HAP-1 (cell line): ENCODE results near the gene GAS2L1.

ENCODE experiments used
- DNase-seq, 2 experiments: peaks; one replicate each; pipeline ENCODE4 v3.0.0-alpha.2; 2016 to 2020; ENCODE audit warnings: low spot score in 2 of 2
- H3K27me3 ChIP-seq: fragments of 250-450 bp; sonication (Bioruptor Pico); 2 replicates; pipeline ENCODE4 v1.5.1; 2020; ENCODE audit warnings: low read depth, mild to moderate bottlenecking, moderate library complexity
- H3K36me3 ChIP-seq: fragments of 250-450 bp; sonication (Bioruptor Pico); replicated peaks from 2 replicates; pipeline ENCODE4 v1.5.1; 2020; ENCODE audit warnings: mild to moderate bottlenecking
- H3K4me1 ChIP-seq: fragments of 250-450 bp; sonication (Bioruptor Pico); 2 replicates; pipeline ENCODE4 v1.5.1; 2020; ENCODE audit warnings: mild to moderate bottlenecking
- H3K4me3 ChIP-seq: fragments of 250-450 bp; sonication (Bioruptor Pico); 2 replicates; pipeline ENCODE4 v1.5.1; 2020; ENCODE audit warnings: mild to moderate bottlenecking, moderate library complexity
- H3K9me3 ChIP-seq: fragments of 250-450 bp; sonication (Bioruptor Pico); 2 replicates; pipeline ENCODE4 v1.5.1; 2020; ENCODE audit warnings: mild to moderate bottlenecking, moderate library complexity
- in situ Hi-C: fragments of 300-500 bp; cut with MboI; formaldehyde crosslinking; loops from 3 replicates; pipeline ENCODE4 v1.14.3; 2020; ENCODE audit warnings: low sequenced_read_pairs, inconsistent platforms, mixed read lengths

GAS2L1 gene

DNA sequence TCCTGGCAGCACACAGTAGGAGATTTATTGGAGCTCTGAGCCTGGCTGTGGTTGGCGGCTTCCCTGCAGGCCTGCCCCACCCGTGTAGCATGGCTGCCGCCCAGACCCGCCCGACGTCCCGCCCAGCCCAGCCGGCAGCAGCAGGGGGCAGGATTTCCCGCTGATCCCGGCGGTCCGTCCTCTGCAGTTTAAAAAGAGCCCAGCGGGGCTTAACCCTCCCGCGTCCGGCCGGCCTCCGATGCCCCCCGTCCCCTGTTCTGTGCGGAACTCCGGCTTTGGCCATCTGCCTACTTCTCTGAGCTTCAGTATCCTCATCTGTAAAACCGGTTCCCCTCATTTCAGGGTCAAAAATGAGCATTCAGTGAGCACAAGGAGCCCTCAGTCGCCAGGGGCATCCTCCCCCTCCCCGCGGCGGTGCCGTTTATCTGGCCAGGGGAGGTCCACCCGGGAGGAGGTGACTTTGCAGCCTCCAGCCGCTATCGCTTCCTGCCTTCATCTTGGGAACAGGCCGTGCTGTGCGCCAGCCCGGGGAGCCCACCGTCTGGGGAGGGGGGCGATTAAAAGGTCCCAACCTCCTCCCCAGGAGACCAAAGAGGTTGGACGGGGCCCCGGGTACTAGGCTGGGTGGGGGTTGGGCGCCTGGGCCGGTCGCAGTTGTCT lies at the start of gene GAS2L1:
Gene GAS2L1, plus strand, starts transcription at position 476 of the 660 bp plus-strand sequence. CDS start 1,456 bp downstream, outside the sequence.
- no peaks in the 10 kb centered on the region for H3K27me3 ChIP-seq
- in situ Hi-C loops: no loop called here
- peak within 1 kb of the TSS; percentile 64 for H3K4me3 ChIP-seq
- no peaks in the 10 kb centered on the region; the same call in none of the 2 replicates for H3K36me3 ChIP-seq
- H3K9me3 ChIP-seq: no peaks in the 10 kb centered on the region
- H3K4me1 ChIP-seq: peaks cover 10% of the 10 kb centered on the region; the same call in 1 of the 2 replicates
- DNase-seq: peak; percentile 72 to 92

DNA sequence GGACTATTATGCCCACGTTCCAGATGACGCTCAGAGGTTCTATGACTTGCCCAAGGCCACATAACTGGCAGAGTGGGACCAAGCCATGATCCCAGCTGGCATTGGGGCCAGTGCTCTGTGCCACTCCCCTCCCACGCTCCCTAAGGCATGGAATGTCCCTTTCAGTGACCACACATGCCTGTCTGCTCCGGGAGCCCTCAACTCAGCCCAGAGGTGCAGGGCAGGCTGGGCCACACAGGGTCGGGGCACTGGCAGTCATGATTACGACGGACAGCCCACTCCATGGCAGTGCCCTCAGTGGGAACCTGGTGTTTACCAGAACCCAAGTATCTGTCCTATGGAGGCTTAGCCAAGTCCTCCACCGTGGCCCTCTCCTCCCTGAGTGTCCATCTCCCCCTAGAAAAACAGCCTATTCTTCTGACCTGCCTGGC lies 48.7 kb upstream of the GAS2L1 start:
- DNase-seq: no peak
- in situ Hi-C loops: no loop called here
- Histone ChIP-seq H3K9me3 (no peaks in the 10 kb centered on the region), H3K4me3 (no peak overlapping the region), H3K27me3 (no peaks in the 10 kb centered on the region), H3K36me3 (peaks cover 13% of the 10 kb centered on the region), H3K4me1 (no peaks in the 10 kb centered on the region)

DNA sequence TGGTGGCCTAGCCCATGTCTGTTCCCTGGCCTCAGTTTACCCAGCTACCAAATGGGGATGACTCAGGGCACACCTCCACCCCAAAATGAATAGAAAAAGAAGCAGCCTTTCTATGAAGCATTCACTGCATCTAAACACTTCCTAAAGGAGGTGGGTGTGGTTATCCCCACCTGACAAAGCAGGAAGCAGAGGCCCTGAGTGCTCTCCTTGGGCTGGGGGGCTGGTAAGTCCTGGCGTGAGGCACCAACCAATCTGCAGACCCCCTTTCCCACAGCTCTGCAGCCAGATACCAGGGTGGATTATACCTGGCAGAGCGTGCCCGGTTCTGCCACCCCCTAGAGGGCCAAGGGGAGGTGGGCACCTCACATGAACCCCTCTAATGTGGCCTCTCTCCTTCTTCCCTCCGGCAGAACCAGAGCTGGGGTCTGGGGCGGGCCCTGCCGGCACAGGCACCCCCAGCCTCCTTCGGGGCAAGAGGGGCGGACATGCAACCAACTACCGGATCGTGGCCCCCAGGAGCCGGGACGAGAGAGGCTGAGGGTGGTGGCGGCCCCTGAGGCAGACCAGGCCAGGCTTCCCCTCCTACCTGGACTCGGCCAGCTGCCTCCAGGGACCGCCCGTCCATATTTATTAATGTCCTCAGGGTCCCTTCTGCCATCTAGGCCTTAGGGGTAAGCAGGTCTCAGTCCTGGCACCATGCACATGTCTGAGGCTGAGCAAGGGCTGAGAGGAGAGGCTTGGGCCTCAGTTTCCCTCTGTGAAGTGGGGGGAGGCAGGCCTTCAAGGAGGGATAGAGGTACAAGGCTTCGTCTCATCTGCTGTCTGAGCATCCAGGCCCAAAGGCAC lies 47.8 kb upstream of the GAS2L1 start:
- in situ Hi-C loops: no loop called here
- no peaks in the 10 kb centered on the region for H3K9me3 ChIP-seq
- peaks cover 15% of the 10 kb centered on the region for H3K36me3 ChIP-seq
- no peak for DNase-seq
- H3K27me3 ChIP-seq: no peaks in the 10 kb centered on the region
- no peak overlapping the region for H3K4me3 ChIP-seq
- no peaks in the 10 kb centered on the region for H3K4me1 ChIP-seq

DNA sequence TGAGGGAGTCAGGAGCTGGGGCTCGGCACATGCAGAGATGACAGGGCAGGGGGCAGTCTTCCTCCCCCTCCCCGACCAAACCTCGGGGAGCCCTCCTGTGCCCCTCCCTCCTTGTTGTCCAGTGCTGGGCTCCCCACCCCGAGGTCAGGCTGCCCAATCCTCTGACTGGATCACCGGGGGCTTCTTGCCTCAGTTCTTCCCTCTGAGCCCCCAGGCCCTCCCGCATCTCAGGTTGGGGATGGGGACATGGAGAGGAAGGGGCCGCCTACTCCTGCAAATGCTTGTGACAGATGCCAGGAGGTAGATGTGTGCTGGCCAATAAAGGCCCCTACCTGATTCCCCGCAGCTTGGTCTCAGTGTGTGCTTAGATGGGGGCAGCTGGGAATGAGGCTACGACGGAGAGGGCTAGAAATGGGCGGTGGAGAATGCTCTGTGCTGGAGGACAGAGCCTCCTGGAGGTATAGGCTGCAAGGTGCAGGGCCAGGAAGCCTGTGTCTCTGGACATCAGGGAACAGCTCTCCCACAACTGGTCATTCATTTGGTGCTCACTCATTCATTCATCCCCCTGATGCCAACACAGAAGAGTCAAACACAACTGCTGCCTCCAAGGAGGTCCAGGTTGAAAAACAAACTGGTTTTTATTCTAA lies 47.1 kb upstream of the GAS2L1 start:
- Histone ChIP-seq H3K27me3 (no peaks in the 10 kb centered on the region), H3K4me1 (no peaks in the 10 kb centered on the region), H3K9me3 (no peaks in the 10 kb centered on the region), H3K4me3 (no peak overlapping the region), H3K36me3 (peaks cover 22% of the 10 kb centered on the region)
- in situ Hi-C loops: no loop called here
- DNase-seq: peak in 1 of 2 experiments; percentile 39

DNA sequence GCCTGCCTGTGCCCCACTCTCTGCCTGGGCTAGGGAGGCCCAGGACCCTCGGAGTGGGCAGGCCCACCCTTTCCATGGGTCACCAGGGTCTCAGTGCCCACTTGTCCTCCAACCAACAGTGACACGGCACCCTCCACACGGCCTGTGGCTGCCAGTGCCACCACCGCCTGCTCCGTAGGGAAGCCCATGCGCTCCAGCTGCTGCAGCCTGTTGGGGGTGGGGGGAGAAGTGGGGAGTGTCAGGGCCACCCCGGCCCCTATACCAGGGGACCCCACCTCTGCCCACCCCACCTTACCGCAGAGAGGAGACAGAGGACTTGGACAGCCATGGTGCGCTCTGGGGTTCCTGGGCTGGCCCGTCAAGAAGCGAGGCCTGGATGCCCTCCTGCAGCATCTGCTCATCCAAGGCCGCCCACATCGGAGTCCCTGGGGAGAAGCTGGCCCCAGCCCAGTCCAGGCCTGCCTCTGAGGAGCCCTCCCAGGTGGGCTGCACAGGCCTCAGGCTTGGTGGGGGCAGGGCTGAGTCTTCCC lies 46.4 kb upstream of the GAS2L1 start:
- in situ Hi-C loops: no loop called here
- Histone ChIP-seq H3K4me3 (no peak overlapping the region), H3K4me1 (no peaks in the 10 kb centered on the region), H3K9me3 (no peaks in the 10 kb centered on the region), H3K36me3 (peaks cover 29% of the 10 kb centered on the region), H3K27me3 (no peaks in the 10 kb centered on the region)
- DNase-seq: peak in 1 of 2 experiments; percentile 18

DNA sequence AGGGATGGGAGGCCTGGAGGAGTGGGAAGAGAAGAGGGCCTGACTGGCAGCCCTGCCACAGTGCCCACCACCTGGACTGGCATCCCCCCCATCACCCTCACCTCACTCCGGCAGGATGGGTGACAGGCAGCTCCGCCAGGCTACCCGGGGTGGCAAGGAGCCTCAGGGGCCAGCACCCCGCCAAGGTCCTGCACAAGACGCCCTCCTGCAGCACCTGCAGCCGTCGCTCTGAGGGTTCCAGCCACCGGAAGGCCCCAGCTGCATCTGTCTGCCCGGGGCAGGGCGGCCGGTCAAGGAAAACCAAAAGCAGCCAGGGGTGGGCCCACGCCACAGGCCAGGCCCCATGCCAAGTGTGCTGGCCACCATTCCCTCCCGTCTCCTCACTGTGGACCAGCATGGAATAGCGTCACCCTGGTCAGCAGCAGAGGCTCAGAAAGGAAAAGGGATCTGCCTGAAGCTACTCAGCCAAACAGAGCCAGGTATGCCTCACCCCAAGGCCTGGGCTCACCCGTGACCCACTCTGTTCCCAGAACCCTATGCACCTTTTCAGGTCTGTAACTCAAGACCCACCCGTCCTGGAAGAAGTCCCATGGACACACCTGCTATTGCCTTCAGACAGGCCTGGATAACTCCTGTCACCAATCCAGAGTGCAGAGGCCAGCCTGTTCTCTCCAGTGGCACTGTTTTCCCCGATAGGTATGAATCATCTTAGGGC lies 45.7 kb upstream of the GAS2L1 start:
- Histone ChIP-seq H3K9me3 (no peaks in the 10 kb centered on the region), H3K4me3 (no peak overlapping the region), H3K36me3 (peaks cover 36% of the 10 kb centered on the region), H3K27me3 (no peaks in the 10 kb centered on the region), H3K4me1 (no peaks in the 10 kb centered on the region)
- DNase-seq: no peak
- in situ Hi-C loops: no loop called here

DNA sequence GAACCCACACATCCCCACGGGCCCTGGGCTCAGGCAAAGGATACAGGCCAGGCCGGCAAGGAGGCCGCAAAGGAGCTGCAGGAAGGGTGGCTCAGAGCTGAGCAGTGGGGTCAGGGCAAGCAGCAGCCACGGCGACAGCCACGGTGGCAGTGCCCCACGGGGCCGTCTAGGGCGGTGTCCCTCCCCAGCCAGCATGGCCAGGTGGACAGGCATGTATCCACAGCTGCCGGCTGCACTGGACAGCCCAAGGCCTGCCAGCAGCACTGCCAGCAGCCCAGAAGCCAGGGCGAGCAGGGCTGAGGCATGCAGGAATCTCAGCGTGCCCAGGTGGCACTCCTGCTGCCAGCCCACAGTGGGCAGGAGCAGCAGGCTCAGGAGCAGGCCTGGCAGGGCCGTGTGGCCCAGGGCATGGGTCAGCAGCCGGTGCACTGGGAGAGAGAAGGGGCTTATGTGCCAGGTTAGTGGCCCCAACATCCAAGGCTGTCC lies 42.6 kb upstream of the GAS2L1 start:
- DNase-seq: no peak
- Histone ChIP-seq H3K4me3 (no peak overlapping the region), H3K9me3 (no peaks in the 10 kb centered on the region), H3K36me3 (peaks cover 48% of the 10 kb centered on the region), H3K4me1 (peaks cover 8% of the 10 kb centered on the region; the same call in 1 of the 2 replicates), H3K27me3 (no peaks in the 10 kb centered on the region)
- in situ Hi-C loops: no loop called here

DNA sequence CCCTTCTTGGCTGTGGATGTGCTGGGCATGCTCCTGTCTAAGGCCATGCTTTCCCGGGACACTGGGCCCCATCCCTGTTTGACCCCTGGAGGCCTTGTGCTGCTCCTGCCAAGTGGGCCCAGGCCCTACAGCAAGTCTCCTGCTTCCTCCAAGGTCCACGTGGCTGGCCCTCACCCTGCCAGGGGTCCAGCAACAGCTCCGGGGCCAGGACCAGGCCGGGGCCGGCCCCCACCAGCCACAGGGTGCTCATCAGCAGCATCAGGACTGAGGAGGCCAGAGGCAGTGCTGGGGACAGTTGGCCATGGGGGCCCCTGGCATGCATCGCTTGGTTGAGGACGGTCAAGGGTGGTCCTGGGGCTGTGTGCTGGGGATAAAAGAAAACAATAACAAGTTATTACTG lies 41.1 kb upstream of the GAS2L1 start:
- Histone ChIP-seq H3K36me3 (peaks cover 55% of the 10 kb centered on the region), H3K4me1 (peaks cover 9% of the 10 kb centered on the region), H3K27me3 (no peaks in the 10 kb centered on the region), H3K9me3 (no peaks in the 10 kb centered on the region), H3K4me3 (no peak overlapping the region)
- in situ Hi-C loops: no loop called here
- DNase-seq: no peak

DNA sequence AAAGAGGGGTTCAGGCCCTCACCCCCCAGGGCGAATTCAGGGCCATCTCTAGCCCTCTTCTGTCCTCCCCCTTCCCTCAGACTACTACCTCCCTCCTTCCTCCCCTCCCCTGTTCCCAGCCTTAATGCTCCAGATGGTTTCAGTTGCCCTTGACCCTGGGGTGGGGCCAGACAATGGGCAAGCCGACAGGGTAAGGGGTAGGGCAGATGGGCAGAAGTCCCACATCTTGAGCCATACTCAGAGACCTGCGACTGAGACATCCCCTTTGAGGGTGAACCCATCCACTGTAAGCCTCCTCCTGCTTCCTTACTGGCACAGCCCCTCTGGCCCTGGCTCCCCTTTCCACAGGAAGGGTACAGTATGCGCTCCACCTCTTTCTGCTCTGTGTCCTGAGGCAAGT lies 40.5 kb upstream of the GAS2L1 start:
- in situ Hi-C loops: no loop called here
- Histone ChIP-seq H3K4me1 (peaks cover 16% of the 10 kb centered on the region), H3K36me3 (peaks cover 55% of the 10 kb centered on the region), H3K9me3 (no peaks in the 10 kb centered on the region), H3K27me3 (no peaks in the 10 kb centered on the region), H3K4me3 (peak overlapping the region; percentile 88; the same call in 1 of the 2 replicates)
- DNase-seq: no peak

DNA sequence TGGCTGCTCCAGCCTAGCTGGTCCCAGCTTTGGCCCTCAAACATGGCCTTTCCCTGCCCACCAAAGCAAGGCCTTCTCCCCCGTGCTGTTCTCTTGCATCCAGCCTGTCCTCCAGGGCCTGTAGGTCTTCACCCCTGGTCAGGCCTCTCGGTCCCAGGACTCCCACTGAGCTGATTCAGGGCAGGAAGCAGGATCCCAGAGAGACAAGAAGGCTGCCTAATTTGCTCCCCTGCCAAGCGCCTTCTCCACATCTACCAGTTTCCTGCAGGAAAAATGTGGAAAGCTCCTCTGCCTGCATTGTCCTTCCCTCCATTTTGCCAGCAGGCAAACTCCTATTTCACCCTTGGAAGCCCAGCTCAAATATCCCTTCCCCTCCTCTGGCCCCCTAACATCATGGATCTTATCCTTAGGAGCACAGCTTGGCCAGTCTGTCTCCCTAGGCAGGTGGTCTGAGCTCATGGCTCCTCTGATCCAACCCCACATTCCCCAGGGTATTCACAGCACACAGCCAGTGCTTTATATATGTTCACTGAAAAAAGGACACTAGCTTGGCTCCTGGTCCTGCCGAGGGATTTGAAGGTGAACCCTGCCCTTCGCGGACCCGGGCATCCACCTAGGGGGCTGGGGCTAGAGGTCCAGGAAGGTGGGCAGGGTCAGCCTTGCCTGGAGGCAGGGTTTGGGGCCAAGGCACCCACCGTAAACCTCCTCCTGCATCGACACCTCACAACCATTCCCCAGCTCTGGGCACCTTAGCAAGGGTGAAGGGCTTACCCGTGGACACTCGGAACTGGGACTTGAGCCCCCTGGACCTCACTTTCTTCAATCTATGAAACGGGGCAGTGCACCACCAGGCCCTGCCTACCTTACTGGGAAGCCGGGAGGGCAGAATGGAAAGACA lies 39.6 kb upstream of the GAS2L1 start:
- peak overlapping the region; percentile 88 for H3K4me3 ChIP-seq
- peaks cover 24% of the 10 kb centered on the region for H3K4me1 ChIP-seq
- peak in 1 of 2 experiments; percentile 39 for DNase-seq
- H3K36me3 ChIP-seq: peaks cover 63% of the 10 kb centered on the region
- in situ Hi-C loops: no loop called here
- H3K9me3 ChIP-seq: no peaks in the 10 kb centered on the region
- no peaks in the 10 kb centered on the region for H3K27me3 ChIP-seq

DNA sequence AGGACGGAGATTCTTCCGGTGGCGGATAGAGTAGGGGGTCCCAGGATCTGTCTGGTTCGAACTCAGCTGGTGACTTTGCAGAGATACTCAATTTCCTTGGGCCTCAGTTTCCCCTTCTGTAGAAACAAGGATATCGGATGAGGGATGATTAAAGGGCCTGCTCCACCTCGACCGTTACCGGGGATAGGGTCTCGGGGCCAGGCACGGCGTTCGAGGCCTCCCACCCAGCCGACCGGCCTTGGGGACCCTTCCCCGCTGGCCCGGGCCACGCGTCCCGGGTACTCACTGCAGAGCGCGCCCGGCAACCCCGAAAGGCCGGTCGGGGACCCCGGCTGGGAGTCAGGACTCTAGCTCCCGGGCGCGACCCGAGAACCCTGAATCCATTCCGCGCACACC lies 39.0 kb upstream of the GAS2L1 start:
- peaks cover 31% of the 10 kb centered on the region for H3K4me1 ChIP-seq

DNA sequence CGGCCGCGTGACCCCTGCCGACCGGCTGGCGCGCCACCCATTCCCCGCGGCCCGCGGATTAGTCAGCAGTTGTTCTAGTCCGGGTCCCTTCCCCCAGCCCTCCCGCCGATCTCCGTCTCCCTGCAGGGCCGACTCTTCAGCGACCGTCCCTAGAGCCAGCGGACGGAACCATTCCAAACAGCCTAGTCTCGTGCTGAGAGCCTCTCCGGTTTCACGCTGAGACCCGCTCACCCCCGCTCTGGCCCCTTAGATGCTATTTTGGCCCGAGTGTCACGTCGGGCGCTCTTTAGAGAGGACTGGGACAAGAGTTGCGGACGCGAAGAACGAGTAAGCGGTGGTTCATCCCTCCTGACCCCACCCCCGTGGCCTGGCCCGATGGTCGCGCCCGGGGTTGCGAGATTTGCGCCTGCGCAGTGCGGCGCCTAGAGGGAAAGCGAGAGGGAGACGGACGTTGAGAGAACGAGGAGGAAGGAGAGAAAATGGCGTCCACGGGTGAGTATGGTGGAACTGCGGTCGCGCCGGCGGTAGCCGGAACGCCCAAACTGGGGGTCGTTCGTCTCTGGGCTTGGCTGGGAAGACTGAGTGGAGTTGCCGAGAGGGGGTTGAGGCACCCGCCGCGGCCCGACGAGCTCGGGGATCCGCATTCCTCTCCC lies 38.5 kb upstream of the GAS2L1 start, which contains the start of the genes EWSR1 and RHBDD3:
Gene EWSR1, plus strand, starts transcription at position 411 of the 653 bp plus-strand sequence. Its CDS starts 69 bp downstream, at position 480.
Gene RHBDD3, minus strand, starts transcription at position 124 of the 653 bp plus-strand sequence. CDS start 2,355 bp downstream, outside the sequence.
- no peaks in the 10 kb centered on the region for H3K27me3 ChIP-seq
- in situ Hi-C loops: no loop called here
- peaks cover 74% of the 10 kb centered on the region for H3K36me3 ChIP-seq
- H3K9me3 ChIP-seq: no peaks in the 10 kb centered on the region
- H3K4me3 ChIP-seq: peak within 1 kb of the TSS; percentile 88
- peak; percentile 87 to 98 for DNase-seq
- H3K4me1 ChIP-seq: peaks cover 35% of the 10 kb centered on the region

More for the DNA sequence above, 39.0 kb upstream of the GAS2L1 start:
- Histone ChIP-seq H3K9me3 (no peaks in the 10 kb centered on the region), H3K27me3 (no peaks in the 10 kb centered on the region), H3K36me3 (peaks cover 69% of the 10 kb centered on the region), H3K4me3 (peak overlapping the region; percentile 88)
- DNase-seq: no peak
- in situ Hi-C loops: no loop called here
